HG03432 (cell line): Measurements from ENCODE around the gene MSH5.
"Not testable (repeated sequence)": the region's sequence is repeated elsewhere in the genome, so short reads cannot be mapped to it uniquely, and the experiment has no call there.

ENCODE experiments used
- ATAC-seq: cut with Tn5 transposase; IDR thresholded peaks from one replicate; pipeline ENCODE4 v1.9.1; 2021; ENCODE audit warnings: mild to moderate bottlenecking, moderate library complexity; ENCODE audit not compliant: unreplicated experiment

MSH5 gene

DNA sequence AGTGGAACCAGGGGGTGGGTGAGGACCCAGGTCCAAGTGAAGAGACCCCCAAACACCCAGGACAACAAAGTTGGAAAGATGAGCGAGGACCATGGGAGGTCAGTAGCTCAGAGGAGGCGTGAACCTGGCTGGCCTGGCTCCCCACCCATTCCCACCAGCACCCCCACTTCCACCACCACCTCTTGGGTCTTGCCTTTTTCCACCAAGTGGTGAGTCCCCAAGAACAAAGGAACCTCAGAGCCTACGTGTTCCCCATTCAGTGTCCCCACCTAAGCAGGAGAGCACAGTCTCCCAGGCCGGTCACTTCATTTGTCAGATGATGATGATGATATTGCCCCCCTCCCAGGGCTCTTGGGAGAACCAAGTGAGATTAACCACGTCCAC is 37.9 kb downstream of the MSH5 start:
- ATAC-seq, result no peak

DNA sequence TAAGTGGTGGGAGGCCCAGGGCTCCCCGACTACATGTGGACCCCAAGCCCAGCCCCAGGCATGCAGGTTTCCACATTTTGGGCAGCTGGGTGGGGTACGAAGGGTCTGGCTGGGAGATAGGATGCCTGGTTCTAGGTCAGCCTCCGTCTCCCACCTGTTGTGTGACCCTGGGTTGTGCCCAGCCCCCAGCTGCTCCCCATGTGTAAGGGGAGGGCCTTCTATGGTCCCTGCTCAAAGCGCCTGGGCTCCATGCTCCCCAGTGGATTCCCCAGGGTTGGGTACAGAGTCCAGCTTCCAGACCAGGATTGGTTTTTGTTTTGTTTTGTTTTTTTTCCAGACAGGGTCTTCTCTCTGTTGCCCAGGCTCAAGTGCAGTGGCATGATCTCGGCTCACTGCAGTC is 38.4 kb downstream of the MSH5 start:
- ATAC-seq, result no peak

- no peak for ATAC-seq
Measured at GRCh38 chr6:31778999-31779885, 39.4 kb downstream of the MSH5 start.

GRCh38 chr6:31779908-31780307 is 40.1 kb downstream of the MSH5 start:
- ATAC-seq, result no peak

- no peak for ATAC-seq
Measured at GRCh38 chr6:31780507-31781243, 40.9 kb downstream of the MSH5 start.

GRCh38 chr6:31781244-31782125 is 41.7 kb downstream of the MSH5 start:
- ATAC-seq, result no peak

DNA sequence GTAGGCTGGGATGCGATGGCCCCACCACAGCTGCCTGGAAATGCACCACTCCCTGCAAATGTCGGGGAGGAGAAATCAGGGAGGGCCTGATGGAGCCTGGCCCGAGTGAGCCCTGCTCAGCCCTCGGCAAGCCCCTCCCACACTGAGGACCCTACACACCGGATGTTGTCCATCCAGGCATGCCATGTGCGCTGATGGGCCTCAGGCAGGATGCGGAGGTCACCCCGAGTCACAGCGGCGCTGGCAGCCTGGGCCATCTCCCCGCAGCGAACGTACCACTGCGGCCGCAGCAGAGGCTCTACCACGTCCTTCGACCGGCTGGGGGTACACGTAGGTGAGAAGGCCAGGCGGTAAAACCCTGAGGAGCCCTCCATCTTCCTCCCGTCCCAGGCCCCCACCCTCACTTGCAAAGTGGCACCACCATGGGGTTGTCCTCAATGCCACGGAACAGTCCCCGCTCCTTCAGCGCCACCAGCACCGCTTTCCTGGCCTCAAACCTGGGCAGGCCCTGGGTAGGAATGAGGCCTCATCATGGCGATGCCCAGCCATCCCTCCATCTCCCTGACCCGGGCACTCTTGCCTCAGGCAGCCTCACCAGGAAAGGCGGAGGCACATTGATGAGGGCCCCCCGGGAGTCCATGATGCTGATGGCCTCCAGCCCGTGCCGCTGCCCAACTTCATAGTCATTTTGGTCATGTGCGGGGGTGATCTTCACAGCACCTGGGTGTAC is 42.5 kb downstream of the MSH5 start:
- no peak for ATAC-seq

GRCh38 chr6:31784098-31784925 is 44.5 kb downstream of the MSH5 start:
- no peak for ATAC-seq

- ATAC-seq, result no peak
Measured at GRCh38 chr6:31785475-31785874, 45.7 kb downstream of the MSH5 start.

DNA sequence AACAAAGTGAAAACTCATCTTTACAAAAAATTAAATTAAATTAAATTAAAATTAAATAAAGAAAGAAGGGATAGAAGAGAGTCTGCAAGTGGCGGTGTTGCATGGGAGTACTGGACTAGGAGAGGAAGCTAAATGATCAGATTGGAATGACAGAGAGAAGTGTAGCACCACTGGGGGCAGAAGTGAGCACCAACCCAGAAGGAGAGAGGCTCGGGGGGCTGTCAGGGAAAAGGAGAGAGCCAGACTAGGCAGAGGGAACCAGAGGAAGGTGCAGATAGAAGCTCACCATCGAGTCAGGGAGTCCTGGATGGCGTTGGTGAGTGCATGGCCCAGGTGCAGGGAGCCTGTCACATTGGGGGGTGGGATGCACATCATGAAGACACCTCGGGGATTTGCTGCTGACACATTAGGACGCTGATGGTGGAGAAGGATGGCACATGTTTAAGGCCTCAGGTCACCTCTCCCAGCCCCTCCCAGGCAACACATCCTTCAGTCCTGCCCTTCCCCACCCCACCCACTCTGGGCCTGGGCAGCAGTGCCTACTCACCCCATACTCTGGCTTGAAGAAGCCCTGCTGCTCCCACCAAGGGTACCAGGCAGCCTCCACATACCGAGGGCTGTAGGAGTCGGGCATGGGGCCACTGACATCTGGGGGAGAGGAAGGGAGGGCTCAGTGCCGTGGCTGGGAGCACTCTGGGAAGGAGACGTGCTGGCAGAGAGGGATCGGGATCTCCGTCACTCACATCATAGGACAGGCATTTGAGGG is 51.7 kb downstream of the MSH5 start:
- no peak for ATAC-seq

DNA sequence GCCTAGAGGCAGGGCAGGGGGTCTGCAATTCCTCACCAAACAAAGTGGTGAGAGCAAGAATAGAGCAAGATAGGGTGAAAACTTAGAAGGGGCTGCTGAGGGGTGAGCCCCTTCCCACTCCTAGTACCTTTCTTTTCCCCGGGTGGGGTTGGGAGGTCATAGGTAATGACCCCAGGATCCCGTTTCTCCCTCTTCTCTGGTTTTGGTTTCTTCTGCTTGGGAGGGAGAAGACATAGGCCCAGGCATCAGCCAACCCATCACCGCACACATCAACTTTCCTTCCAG is 52.2 kb downstream of the MSH5 start:
- no peak for ATAC-seq

GRCh38 chr6:31792761-31793171 is 53.0 kb downstream of the MSH5 start:
- no peak for ATAC-seq

DNA sequence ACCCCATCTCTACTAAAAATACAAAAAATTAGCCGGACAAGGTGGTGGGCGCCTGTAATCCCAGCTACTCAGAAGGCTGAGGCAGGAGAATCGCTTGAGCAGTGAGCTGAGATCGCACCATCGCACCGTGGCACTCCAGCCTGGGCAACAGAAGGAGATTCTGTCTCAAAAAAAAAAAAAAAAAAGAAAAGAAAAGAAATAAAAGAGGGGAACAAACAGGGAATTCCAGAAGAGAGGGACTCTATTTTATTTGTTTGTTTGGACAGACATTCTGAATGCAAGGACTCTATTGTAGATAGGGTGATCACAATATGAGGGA is 54.1 kb downstream of the MSH5 start:
- not testable (repeated sequence) for ATAC-seq

DNA sequence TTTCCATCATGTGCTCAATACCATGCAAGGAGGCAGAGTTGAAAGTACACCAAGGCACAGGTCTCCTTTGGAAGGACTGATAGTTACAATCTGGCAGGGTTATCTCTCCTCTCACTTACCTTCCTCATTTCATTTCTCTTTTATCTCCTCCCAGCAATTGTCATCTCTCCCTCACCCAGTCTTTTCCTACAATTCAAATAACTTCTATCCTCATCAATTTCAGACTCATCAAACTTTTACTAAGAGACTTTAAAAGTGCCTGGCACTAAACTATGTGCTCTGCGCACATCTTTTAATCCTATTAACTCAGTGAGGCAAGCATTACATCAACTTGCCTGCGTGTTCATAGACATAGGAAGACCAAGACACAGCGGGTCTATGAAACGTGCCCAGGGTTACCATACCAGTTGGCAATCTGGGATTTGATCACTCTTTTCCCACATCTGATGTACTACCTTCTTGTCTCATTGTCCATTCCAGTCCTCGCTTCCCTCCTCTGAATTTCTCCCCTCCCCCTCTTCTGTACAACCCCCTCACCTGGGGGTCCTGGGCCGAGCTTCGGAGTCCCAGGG is 54.6 kb downstream of the MSH5 start:
- no peak for ATAC-seq

GRCh38 chr6:31794866-31795615 is 55.2 kb downstream of the MSH5 start:
- peak; percentile 19 for ATAC-seq

DNA sequence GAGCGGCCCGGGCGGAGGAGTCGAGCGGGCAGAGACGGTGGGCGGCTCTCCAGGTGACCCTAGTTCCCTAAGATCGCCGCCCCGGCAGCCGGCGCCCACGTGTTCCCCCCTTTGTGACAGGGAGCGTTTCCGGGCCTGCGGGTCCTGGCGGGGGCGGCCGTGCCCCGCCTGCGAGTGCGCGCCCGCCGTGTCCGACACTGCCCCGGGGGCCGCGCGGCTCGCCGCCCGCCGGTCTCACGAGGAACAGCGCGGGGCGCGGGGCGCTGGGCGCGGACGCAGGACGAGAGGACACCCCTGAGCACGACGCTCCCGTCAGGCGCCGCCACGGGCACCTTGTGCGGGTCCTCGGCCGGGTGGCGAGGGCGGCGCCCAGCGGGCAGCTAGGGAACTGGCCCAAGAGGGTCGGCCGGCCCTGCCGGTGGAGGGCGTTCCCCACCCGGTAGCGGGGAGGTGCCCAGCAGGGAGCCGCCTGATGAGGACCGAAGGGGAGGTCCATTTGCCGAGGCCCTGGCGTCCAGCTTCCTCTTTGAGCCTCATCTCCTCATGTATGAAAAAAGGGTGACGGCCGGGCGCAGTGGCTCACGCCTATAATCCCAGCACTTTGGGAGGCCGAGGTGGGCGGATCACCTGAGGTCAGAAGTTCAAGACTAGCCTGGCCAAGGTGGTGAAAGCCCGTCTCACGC is 56.0 kb downstream of the MSH5 start, which contains the start of gene VARS1:
Gene VARS1 (minus strand): TSS at position 137 of the 683 bp plus-strand sequence. CDS start 535 bp downstream, outside the sequence.
- peak; percentile 80 for ATAC-seq

GRCh38 chr6:31796993-31797385 is 57.2 kb downstream of the MSH5 start:
- ATAC-seq, result no peak

DNA sequence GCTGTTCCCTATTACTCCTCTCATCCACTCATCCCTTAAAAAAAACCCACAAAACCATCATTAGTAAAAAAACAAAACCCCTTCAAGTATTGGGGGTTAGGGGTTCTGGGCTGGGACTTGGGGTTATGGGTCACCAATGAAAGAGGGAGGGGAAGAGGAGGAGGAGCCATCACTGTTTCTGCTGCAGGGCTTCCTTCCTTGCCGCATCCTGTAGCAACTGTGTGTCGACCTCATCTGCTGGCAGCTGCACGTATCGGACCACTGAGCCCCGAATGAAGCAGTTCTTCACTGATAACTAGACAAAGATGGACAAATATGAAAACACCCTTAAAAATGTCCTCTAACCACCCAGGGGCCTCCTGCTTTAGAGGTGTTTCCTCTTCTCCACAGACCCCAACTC is 57.8 kb downstream of the MSH5 start:
- ATAC-seq, result no peak
